ENCODE results near the gene ZNF497.

ZNF497 gene

DNA sequence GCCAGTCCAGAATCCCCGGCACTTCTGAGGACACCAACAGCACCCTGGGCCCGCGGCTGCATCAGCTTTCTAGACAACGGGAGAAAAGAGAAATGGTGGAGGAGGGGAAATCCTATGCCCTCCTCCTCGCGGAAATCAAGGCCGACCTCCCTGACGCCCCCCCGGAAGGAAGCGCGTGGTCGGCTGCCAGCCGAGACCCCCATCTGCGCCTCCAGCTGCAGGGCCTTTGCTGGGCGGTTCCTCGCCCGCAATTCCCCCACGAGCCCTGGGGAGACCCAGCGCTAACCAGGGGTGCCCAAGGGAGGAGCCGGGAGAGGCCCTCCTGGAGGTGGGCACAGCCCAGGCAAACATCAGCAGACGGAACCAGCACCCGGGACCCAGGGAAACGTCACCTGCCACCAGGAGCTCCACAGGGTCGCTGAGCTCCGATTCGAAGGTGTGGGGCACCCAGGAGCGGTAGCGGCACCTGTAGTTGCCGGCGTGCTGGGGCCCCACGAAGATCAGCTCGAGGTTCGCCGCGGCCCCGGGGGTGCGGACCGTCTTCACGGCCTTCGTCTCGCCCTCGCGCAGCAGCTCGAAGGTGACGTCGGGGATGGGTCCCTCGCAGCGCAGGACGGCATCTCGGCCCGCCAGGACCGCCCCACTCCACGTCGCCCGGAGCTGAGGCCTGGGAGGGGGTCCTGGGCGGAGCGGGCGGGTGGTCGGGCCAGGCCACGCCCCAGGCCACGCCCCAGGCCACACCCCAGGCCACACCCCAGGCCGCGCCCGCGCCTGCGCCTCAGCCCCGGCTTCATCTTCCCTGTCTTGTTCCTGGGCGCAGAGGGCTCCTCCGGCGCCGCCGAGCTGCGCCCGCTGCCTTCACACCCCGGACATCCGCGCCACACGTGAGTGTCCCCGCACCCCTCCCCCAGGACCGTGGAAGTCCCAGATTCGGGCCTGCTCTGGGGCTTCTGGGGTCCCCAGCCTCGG lies 15.3 kb downstream of the ZNF497 start:
- H3K27ac ChIP-seq, result peak overlapping the region; percentile 68
- POLR2A ChIA-PET (ENCODE audit: low non-redundant PET), result no interaction called here
- TF ChIP-seq, protein P1, sequence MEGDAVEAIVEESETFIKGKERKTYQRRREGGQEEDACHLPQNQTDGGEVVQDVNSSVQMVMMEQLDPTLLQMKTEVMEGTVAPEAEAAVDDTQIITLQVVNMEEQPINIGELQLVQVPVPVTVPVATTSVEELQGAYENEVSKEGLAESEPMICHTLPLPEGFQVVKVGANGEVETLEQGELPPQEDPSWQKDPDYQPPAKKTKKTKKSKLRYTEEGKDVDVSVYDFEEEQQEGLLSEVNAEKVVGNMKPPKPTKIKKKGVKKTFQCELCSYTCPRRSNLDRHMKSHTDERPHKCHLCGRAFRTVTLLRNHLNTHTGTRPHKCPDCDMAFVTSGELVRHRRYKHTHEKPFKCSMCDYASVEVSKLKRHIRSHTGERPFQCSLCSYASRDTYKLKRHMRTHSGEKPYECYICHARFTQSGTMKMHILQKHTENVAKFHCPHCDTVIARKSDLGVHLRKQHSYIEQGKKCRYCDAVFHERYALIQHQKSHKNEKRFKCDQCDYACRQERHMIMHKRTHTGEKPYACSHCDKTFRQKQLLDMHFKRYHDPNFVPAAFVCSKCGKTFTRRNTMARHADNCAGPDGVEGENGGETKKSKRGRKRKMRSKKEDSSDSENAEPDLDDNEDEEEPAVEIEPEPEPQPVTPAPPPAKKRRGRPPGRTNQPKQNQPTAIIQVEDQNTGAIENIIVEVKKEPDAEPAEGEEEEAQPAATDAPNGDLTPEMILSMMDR (conservative IDR thresholded peaks at IDR 0.05; ENCODE audit: low read depth), result no peak
- CTCF ChIA-PET, result interaction anchor here (0.6 to 0.8 kb wide), 2 partner anchors 61 to 172 kb away, joined by 4 read pairs; partner anchors contain the start of gene ZNF584
- DNase-seq (ENCODE audit: low spot score), result peak; percentile 74

DNA sequence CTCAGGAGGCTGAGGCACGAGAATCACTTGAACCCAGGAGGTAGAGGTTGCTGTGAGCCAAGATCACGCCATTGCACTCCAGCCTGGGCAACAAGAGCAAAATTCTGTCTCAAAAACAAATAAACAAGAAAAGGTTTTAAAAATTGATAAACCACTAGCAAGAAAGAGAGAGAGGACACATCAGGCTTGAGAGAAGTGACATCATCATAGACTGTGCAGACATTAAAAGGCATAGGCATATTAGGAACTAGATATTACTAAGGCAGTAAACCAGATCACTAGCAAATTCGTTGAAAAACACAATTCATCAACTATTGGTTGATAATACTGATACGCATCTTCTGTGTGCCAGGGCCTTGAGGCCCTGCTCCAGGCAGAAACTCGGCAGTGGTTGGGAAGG lies 17.0 kb downstream of the ZNF497 start:
- TF ChIP-seq, protein P1 (conservative IDR thresholded peaks at IDR 0.05; ENCODE audit: low read depth), result no peak
- peak overlapping the region; percentile 68; the same call in 1 of the 2 replicates for H3K27ac ChIP-seq
- DNase-seq (ENCODE audit: low spot score), result no peak
- ChIA-PET CTCF (no interaction called here), POLR2A (ENCODE audit: low non-redundant PET) (no interaction called here)

DNA sequence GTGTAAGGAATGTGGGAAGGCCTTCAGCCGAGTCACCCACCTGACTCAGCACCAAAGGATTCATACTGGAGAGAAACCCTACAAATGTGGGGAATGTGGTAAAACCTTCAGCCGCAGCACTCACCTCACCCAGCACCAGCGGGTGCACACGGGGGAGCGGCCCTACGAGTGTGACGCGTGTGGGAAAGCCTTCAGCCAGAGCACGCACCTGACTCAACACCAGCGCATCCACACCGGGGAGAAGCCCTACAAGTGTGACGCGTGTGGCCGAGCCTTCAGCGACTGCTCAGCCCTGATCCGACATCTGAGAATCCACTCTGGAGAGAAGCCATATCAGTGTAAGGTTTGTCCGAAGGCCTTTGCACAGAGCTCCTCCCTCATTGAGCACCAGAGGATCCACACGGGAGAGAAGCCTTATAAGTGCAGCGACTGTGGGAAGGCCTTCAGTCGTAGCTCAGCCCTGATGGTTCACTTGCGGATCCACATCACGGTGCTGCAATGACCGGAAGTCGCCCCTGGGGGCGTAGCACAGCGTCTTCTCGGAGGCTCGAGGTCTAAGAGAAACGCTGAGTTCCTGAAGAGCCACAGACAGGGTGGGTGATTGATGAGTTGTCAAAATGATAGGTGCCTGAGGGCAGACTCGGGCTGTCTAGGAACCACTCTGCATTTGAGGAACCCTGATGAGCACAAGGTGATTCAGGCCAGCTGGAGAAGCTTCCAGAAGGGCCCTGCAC lies 23.6 kb downstream of the ZNF497 start:
- H3K27ac ChIP-seq, result no peak overlapping the region
- ChIA-PET CTCF (no interaction called here), POLR2A (ENCODE audit: low non-redundant PET) (no interaction called here)
- DNase-seq (ENCODE audit: low spot score), result no peak
- TF ChIP-seq, protein P1 (conservative IDR thresholded peaks at IDR 0.05; ENCODE audit: low read depth), result no peak; the same call in 1 of the 2 replicates

DNA sequence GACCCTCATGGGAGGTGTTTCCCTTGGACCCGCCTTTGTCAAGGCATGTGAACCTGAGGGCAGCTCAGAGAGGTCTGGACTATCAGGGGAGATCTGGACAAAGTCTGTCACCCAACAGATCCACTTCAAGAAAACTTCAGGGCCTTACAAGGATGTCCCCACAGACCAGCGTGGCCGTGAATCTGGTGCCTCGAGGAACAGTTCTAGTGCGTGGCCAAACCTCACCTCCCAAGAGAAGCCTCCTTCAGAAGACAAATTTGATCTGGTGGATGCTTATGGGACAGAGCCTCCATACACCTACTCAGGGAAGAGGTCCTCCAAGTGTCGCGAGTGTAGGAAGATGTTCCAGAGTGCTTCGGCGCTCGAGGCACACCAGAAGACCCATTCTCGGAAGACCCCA lies 24.2 kb downstream of the ZNF497 start:
- no peak for DNase-seq (ENCODE audit: low spot score)
- CTCF ChIA-PET, result interaction anchor here (0.6 kb wide), 1 partner anchor 73 kb away, joined by 3 read pairs; no protein-coding TSS in a partner anchor

DNA sequence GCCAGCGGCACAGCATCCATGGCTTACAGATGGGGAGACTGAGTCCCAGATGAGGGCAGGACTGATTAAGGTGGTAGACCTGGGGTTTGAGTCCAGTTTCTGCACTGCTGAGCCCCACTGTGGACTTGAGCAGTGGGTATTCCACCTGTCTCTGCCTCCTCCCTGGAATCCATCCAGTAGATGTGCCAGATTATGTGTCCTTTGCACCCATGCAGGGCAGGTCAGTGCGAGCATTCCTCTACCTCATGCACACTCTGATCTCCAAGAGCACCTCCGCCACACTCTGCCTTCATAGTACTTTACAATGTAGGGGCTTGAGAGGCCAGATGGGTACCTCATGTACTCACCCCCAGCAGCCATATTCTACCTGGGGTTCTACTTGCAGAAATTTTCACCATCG lies 25.7 kb downstream of the ZNF497 start:
- ChIA-PET POLR2A (ENCODE audit: low non-redundant PET) (interaction anchor here (0.7 kb wide), 1 partner anchor 105 kb away, joined by 3 read pairs; no protein-coding TSS in a partner anchor), CTCF (no interaction called here)
- H3K27ac ChIP-seq, result no peak overlapping the region
- no peak for DNase-seq (ENCODE audit: low spot score)
- TF ChIP-seq, protein P1 (conservative IDR thresholded peaks at IDR 0.05; ENCODE audit: low read depth), result no peak

More for the DNA sequence above, 24.2 kb downstream of the ZNF497 start:
- POLR2A ChIA-PET (ENCODE audit: low non-redundant PET), result no interaction called here
- TF ChIP-seq, protein P1 (conservative IDR thresholded peaks at IDR 0.05; ENCODE audit: low read depth), result no peak
- H3K27ac ChIP-seq, result no peak overlapping the region

DNA sequence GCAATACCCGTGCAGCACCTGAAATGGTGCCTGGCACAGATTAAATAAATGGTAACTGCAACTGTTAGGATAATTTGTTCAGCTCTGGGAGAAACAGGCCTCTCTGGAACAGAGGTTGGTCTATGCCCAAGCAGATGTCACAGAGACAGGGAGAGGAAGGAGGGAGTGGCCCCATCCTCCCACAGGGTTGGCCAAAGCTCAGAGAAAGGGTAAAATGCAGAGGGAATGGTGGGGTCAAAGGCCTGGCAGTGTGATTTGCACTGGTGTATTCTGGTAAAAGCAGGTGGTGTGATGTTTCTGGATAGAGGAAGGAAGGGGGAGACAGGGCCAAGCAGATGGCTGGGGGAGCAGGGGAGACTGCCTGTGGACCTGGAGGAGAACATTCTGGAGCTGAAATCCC lies 26.3 kb downstream of the ZNF497 start:
- CTCF ChIA-PET, result no interaction called here
- DNase-seq (ENCODE audit: low spot score), result no peak
- TF ChIP-seq, protein P1 (conservative IDR thresholded peaks at IDR 0.05; ENCODE audit: low read depth), result no peak
- POLR2A ChIA-PET (ENCODE audit: low non-redundant PET), result interaction anchor here (0.7 kb wide), 1 partner anchor 104 kb away, joined by 3 read pairs; no protein-coding TSS in a partner anchor
- no peak overlapping the region for H3K27ac ChIP-seq
